Uterus (tissue), 4 donors: ENCODE results near the gene CHRM3. TPM values are rescaled to one million over a fixed set of nuclear protein-coding genes. Genes with fewer than 3 reads are reported as not detected.

ENCODE experiments used
- DNase-seq, 2 donors: peaks; one replicate each; pipeline ENCODE4 v3.0.0-alpha.2; 2019 to 2020
- H3K27ac ChIP-seq, 2 donors: fragments of 200-600 bp; sonication (generic); 1 replicate in 1 of 2; 2 replicates in 1 of 2; pipeline ENCODE4 v1.5.1; 2016 to 2018
- H3K27me3 ChIP-seq, 2 donors: fragments of 200-600 bp; sonication (generic); one replicate each; pipeline ENCODE4 v1.5.1; 2018 to 2019; ENCODE audit warnings: control low read depth in 1 of 2
- H3K36me3 ChIP-seq, 2 donors: fragments of 200-600 bp; sonication (generic); one replicate each; pipeline ENCODE4 v1.5.1; 2019; ENCODE audit warnings: control low read depth in 1 of 2
- H3K4me1 ChIP-seq, 2 donors: fragments of 200-600 bp; sonication (generic); one replicate each; pipeline ENCODE4 v1.5.1; 2018 to 2019; ENCODE audit warnings: control low read depth in 1 of 2
- H3K4me3 ChIP-seq, 2 donors: fragments of 200-600 bp; sonication (generic); 1 replicate in 1 of 2; 2 replicates in 1 of 2; pipeline ENCODE4 v1.5.1; 2018 to 2019; ENCODE audit warnings: mild to moderate bottlenecking in 1 of 2
- H3K9me3 ChIP-seq, 2 donors: fragments of 200-600 bp; sonication (generic); one replicate each; pipeline ENCODE4 v1.5.1; 2019; ENCODE audit warnings: control low read depth in 1 of 2
- POLR2A ChIP-seq, 2 donors: fragments of 450-650 bp; IDR thresholded peaks; one replicate each; pipeline ENCODE4 v1.6.1; 2016; ENCODE audit warnings: antibody characterized with exemption in 2 of 2, mild to moderate bottlenecking in 1 of 2, moderate library complexity in 1 of 2
- intact Hi-C: fragments of 100-400 bp; cut with DNase I; formaldehyde crosslinking; loops from one replicate; pipeline ENCODE4 v1.15.1; 2023; ENCODE audit warnings: low total_unique reads
- total RNA-seq, 4 donors: library from RNA; depleted of rRNA in 3 of 4; stranded (reverse); fragments of >200 nt in 3 of 4; gene quantifications; one replicate each; pipeline versions ENCODE4 v1.1.0 to v1.2.4, GENCODE V29; 2014 to 2023
- TF ChIP-seq, protein P1 (sequence below), 4 experiments: fragments of 200-600 bp in 2 of 4; fragments of 450-650 bp in 2 of 4; sonication (generic) in 2 of 4; IDR thresholded peaks; one replicate each; pipeline ENCODE4 v1.5.1; 2016 to 2019; ENCODE audit warnings: antibody characterized with exemption in 4 of 4, mild to moderate bottlenecking in 2 of 4, moderate library complexity in 1 of 4
- donor health status: DM: yes; HTN: yes; CAD: no.

CHRM3 gene
- total RNA-seq, 4 donors from 2014 or later = 8.3 to 47.1 (median 15.7) TPM

DNA sequence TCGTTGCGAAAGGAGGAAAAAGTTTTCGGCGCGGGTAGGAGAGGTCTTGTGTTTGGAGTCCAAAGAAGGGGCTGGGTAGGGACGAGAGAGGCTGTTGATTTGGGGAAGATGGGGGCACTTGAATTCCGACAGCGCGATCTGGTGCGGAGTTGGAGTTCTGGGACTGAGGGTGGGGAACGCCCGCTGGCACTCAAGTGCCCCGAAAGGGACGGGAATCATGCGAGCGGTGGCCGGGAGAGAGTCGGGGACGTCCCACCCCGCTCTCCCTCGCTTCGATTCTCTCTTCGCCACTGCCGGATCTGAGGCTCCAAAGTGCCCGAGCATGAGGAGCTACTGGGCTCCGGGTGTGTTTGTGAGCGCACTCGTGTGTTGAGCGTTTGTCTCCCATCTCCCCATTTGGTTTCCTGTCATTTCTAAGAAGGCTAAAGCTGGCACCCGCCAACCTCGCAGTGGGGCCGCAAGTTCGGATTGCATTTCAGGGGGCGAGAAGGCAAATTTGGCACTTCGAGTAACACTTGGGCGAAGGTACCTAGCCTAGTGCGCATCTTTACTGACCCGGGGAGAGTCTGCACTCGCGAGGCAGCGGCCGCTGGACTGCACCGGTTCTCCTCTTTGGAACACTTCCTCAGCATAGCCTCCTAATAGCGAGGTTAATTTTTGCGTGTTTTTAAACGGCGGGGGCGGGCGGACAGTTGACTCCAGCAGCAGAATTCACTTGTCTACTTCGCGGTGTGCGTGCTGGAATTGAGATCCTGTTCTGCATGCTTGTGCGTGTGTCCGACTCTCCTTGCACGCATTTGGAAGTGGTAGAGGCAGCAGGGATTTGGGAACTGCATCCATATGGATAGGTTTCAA lies 1.2 kb downstream of the CHRM3 start:
- intact Hi-C loops = no loop called here
- Histone ChIP-seq H3K9me3 (no peaks in the 10 kb centered on the region), H3K4me3 (peak overlapping the region; percentile 49 to 78), H3K36me3 (no peaks in the 10 kb centered on the region), H3K4me1 (no peaks in the 10 kb centered on the region), H3K27me3 (no peaks in the 10 kb centered on the region), H3K27ac (peak overlapping the region; percentile 71 to 73)
- TF ChIP-seq POLR2A (IDR thresholded peaks at IDR 0.05) = no peak
- TF ChIP-seq, protein P1, sequence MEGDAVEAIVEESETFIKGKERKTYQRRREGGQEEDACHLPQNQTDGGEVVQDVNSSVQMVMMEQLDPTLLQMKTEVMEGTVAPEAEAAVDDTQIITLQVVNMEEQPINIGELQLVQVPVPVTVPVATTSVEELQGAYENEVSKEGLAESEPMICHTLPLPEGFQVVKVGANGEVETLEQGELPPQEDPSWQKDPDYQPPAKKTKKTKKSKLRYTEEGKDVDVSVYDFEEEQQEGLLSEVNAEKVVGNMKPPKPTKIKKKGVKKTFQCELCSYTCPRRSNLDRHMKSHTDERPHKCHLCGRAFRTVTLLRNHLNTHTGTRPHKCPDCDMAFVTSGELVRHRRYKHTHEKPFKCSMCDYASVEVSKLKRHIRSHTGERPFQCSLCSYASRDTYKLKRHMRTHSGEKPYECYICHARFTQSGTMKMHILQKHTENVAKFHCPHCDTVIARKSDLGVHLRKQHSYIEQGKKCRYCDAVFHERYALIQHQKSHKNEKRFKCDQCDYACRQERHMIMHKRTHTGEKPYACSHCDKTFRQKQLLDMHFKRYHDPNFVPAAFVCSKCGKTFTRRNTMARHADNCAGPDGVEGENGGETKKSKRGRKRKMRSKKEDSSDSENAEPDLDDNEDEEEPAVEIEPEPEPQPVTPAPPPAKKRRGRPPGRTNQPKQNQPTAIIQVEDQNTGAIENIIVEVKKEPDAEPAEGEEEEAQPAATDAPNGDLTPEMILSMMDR (IDR thresholded peaks at IDR 0.05) = no peak
- DNase-seq = no peak

- Histone ChIP-seq H3K27me3 (no peaks in the 10 kb centered on the region), H3K27ac (no peak overlapping the region), H3K9me3 (no peaks in the 10 kb centered on the region), H3K4me1 (no peaks in the 10 kb centered on the region), H3K4me3 (peak overlapping the region; percentile 49 to 78), H3K36me3 (no peaks in the 10 kb centered on the region)
- no peak for DNase-seq
- no peak for TF ChIP-seq POLR2A (IDR thresholded peaks at IDR 0.05)
- TF ChIP-seq, protein P1 (IDR thresholded peaks at IDR 0.05) = no peak
- intact Hi-C loops = no loop called here
Measured at GRCh38 chr1:239388159-239388485, 1.8 kb downstream of the CHRM3 start.

DNA sequence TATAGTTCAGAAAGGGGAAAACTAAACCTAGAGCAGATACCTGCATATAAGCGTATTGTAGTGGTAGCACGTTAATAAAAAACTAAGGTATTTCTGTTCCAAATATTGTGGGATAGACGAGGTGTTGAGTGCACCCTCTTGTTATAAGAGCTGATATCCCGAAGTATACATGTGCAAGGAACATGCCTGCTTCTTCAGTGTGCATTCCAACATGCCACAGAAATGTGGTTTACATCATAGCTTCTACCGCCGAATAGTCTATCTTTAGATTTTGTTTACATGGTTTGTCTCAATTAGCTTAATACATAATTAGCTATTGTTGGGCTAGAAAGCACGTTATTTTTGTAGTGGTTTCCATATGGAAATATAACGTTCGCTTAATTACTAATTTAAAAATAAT lies 2.2 kb downstream of the CHRM3 start:
- no peak for DNase-seq
- Histone ChIP-seq H3K9me3 (no peaks in the 10 kb centered on the region), H3K27me3 (no peaks in the 10 kb centered on the region), H3K27ac (no peak overlapping the region), H3K4me3 (no peak overlapping the region), H3K4me1 (no peaks in the 10 kb centered on the region), H3K36me3 (no peaks in the 10 kb centered on the region)
- TF ChIP-seq, protein P1 (IDR thresholded peaks at IDR 0.05) = no peak
- TF ChIP-seq POLR2A (IDR thresholded peaks at IDR 0.05) = no peak
- intact Hi-C loops = no loop called here

DNA sequence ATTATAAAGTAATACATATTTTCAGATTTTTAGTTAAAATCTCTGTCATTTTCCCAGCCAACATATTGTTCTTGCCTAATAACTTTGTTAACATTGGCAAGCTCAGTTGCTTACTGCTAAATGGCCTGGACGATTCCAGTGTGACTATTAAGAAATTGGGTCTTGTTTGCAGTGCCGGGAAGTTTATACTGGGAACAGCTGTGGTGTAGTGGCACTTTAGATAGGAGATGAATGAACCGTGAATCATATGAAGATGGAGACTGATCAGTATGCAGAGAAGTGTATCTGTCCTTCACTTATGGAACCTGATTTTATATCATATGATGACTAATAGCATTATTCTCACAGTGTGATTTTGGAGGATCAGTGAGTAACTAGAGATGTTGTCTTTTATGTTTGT lies 3.3 kb downstream of the CHRM3 start:
- DNase-seq = no peak
- TF ChIP-seq POLR2A (IDR thresholded peaks at IDR 0.05) = no peak
- TF ChIP-seq, protein P1 (IDR thresholded peaks at IDR 0.05) = no peak
- Histone ChIP-seq H3K4me1 (no peaks in the 10 kb centered on the region), H3K9me3 (no peaks in the 10 kb centered on the region), H3K4me3 (no peak overlapping the region), H3K27me3 (no peaks in the 10 kb centered on the region), H3K27ac (no peak overlapping the region), H3K36me3 (no peaks in the 10 kb centered on the region)
- intact Hi-C loops = no loop called here

DNA sequence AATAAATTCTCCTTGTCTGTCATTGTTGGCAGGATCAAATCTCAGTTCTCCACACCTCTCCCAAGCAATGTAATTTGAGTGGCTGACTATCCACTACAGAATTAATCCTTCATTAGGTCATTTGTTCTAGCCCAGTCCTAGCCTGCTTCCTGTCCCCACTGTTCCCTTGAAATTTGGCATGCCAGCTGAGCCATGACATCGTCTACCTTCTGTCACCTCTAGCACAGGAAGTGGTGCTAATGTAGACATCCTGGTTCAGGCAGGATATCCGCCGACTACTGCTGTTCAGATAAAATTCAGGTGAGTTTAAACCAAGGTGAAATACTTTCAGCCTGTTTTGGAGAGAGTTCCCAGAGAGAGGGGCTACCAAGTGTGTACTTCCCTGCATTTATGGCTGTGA lies 5.9 kb downstream of the CHRM3 start:
- TF ChIP-seq POLR2A (IDR thresholded peaks at IDR 0.05) = no peak
- TF ChIP-seq, protein P1 (IDR thresholded peaks at IDR 0.05) = no peak
- Histone ChIP-seq H3K36me3 (no peaks in the 10 kb centered on the region), H3K9me3 (no peaks in the 10 kb centered on the region), H3K27ac (no peak overlapping the region), H3K4me1 (no peaks in the 10 kb centered on the region), H3K27me3 (no peaks in the 10 kb centered on the region), H3K4me3 (no peak overlapping the region)
- intact Hi-C loops = no loop called here
- no peak for DNase-seq
